KOPT-K1 (cell line): Measurements from ENCODE around the gene BAZ1A.

Experiments
- H3K27ac ChIP-seq: fragments of 200-600 bp; sonication (generic); 2 replicates; pipeline ENCODE4 v1.5.1; 2016; ENCODE audit warnings: antibody characterized with exemption, mild to moderate bottlenecking, low read depth, low read length; ENCODE audit not compliant: poor library complexity, severe bottlenecking
- H3K36me3 ChIP-seq: fragments of 200-600 bp; sonication (generic); 2 replicates; pipeline ENCODE4 v1.5.1; 2017; ENCODE audit warnings: antibody characterized with exemption, mild to moderate bottlenecking, low read length, moderate library complexity; ENCODE audit not compliant: insufficient read depth
- H3K9me3 ChIP-seq: fragments of 200-600 bp; sonication (generic); 2 replicates; pipeline ENCODE4 v1.5.1; 2017; ENCODE audit warnings: antibody characterized with exemption, low read length, mild to moderate bottlenecking; ENCODE audit not compliant: insufficient read depth, poor library complexity, severe bottlenecking

The BAZ1A gene

GRCh38 chr14:34711796-34712712 lies 163.1 kb downstream of the BAZ1A start:
- Histone ChIP-seq H3K27ac (no peak overlapping the region), H3K9me3 (no peaks in the 10 kb centered on the region), H3K36me3 (peaks cover 26% of the 10 kb centered on the region)

GRCh38 chr14:34711169-34711568 lies 164.0 kb downstream of the BAZ1A start:
- Histone ChIP-seq H3K9me3 (no peaks in the 10 kb centered on the region), H3K27ac (no peak overlapping the region), H3K36me3 (peaks cover 26% of the 10 kb centered on the region)

- Histone ChIP-seq H3K27ac (no peak overlapping the region), H3K36me3 (peaks cover 26% of the 10 kb centered on the region), H3K9me3 (no peaks in the 10 kb centered on the region)
Measured at GRCh38 chr14:34710744-34711143, 164.4 kb downstream of the BAZ1A start.

GRCh38 chr14:34710006-34710405 lies 165.2 kb downstream of the BAZ1A start:
- Histone ChIP-seq H3K9me3 (no peaks in the 10 kb centered on the region), H3K36me3 (peaks cover 26% of the 10 kb centered on the region), H3K27ac (no peak overlapping the region)

- Histone ChIP-seq H3K36me3 (peaks cover 26% of the 10 kb centered on the region), H3K9me3 (no peaks in the 10 kb centered on the region), H3K27ac (no peak overlapping the region)
Measured at GRCh38 chr14:34707722-34708121, 167.4 kb downstream of the BAZ1A start.
